Mucosa of rectum (tissue), 2 donors: ENCODE measurements around the gene ANXA6.

Experiments
- H3K27ac ChIP-seq, 2 donors: one replicate each; pipeline ENCODE4 v1.7.0; 2013; ENCODE audit warnings: inconsistent platforms in 2 of 2, low read depth in 2 of 2, low read length in 2 of 2
- H3K27me3 ChIP-seq, 2 donors: one replicate each; pipeline ENCODE4 v1.7.0; 2013; ENCODE audit warnings: low read length in 2 of 2; ENCODE audit not compliant: control insufficient read depth in 2 of 2, insufficient read depth in 2 of 2
- H3K36me3 ChIP-seq, 2 donors: one replicate each; pipeline ENCODE4 v1.7.0; 2013; ENCODE audit warnings: low read length in 2 of 2; ENCODE audit not compliant: control insufficient read depth in 2 of 2, insufficient read depth in 2 of 2
- H3K4me1 ChIP-seq, 2 donors: one replicate each; pipeline ENCODE4 v1.7.0; 2013; ENCODE audit warnings: low read length in 2 of 2, mild to moderate bottlenecking in 1 of 2; ENCODE audit not compliant: control insufficient read depth in 2 of 2, insufficient read depth in 2 of 2
- H3K4me3 ChIP-seq, 2 donors: one replicate each; pipeline ENCODE4 v1.7.0; 2013; ENCODE audit warnings: low read length in 2 of 2
- H3K9ac ChIP-seq, 2 donors: one replicate each; pipeline ENCODE4 v1.7.0; 2013; ENCODE audit warnings: low read length in 2 of 2, low read depth in 1 of 2, mild to moderate bottlenecking in 1 of 2
- H3K9me3 ChIP-seq, 2 donors: one replicate each; pipeline ENCODE4 v1.7.0; 2013; ENCODE audit warnings: low read length in 2 of 2; ENCODE audit not compliant: control insufficient read depth in 2 of 2
- donor health status: healthy.
- donor health status: Normal muscosa, but diverticular disease.

ANXA6 gene

GRCh38 chr5:151079838-151080612, 77.6 kb downstream of the ANXA6 start:
- Histone ChIP-seq H3K9me3 (no peaks in the 10 kb centered on the region), H3K4me1 (peaks cover 53 to 65% of the 10 kb centered on the region in 2 donors), H3K9ac (peak overlapping the region; percentile 86 to 99), H3K27ac (peak overlapping the region; percentile 99), H3K4me3 (peak overlapping the region; percentile 88 to 96), H3K36me3 (peaks cover 7 to 11% of the 10 kb centered on the region in 2 donors), H3K27me3 (no peaks in the 10 kb centered on the region)

DNA sequence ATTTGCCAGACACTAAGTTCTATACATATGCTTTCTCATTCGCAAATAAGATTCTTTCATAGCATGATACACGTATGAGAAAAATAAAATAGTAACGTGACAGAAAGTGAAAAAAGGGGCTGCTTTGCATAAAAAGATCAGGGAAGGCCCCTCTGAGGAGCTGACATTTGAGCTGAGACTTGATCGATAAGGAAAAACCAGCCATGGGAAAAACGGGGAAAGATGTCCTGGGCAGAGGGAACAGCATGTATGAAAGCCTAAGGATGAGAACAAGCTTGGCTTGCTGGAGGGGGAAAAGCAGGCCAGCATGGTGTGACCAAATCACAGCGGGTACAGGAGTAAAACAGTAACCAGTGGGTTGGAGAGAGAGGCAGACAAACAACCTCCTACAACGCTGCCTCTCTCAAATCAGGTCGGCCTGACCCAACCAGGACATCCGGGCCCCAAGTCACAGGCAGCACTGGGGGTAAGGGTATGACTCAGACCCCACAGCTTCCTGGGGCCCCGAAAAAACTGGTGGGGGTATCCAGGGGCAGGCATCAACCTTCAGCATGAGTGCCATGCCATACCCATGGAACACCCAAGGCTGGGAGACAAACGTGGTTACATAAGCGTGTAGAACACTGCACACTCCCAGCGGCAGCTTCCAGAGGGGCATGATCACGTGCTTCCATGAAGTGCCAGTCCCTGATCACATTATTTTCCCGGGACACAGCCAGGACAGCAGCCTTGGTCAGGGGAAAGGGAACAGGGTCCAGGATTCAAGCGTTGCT, 78.9 kb downstream of the ANXA6 start:
- H3K27me3 ChIP-seq, result no peaks in the 10 kb centered on the region
- no peaks in the 10 kb centered on the region for H3K9me3 ChIP-seq
- peaks cover 45 to 55% of the 10 kb centered on the region in 2 donors for H3K4me1 ChIP-seq
- H3K27ac ChIP-seq, result peak overlapping the region; percentile 25 to 54
- peaks cover 7 to 15% of the 10 kb centered on the region in 2 donors for H3K36me3 ChIP-seq
- H3K9ac ChIP-seq, result peak overlapping the region in 1 of 2 donors; percentile 52
- H3K4me3 ChIP-seq, result peak overlapping the region; percentile 13 to 96

GRCh38 chr5:151077967-151078366, 79.6 kb downstream of the ANXA6 start:
- peaks cover 39 to 49% of the 10 kb centered on the region in 2 donors for H3K4me1 ChIP-seq
- H3K9me3 ChIP-seq, result no peaks in the 10 kb centered on the region
- H3K9ac ChIP-seq, result peak overlapping the region in 1 of 2 donors; percentile 26
- H3K36me3 ChIP-seq, result peaks cover 7 to 15% of the 10 kb centered on the region in 2 donors
- peak overlapping the region in 1 of 2 donors; percentile 5 for H3K27ac ChIP-seq
- H3K27me3 ChIP-seq, result no peaks in the 10 kb centered on the region
- peak overlapping the region in 1 of 2 donors; percentile 96 for H3K4me3 ChIP-seq

- Histone ChIP-seq H3K9me3 (no peaks in the 10 kb centered on the region), H3K4me1 (peaks cover 34 to 44% of the 10 kb centered on the region in 2 donors), H3K9ac (no peak overlapping the region), H3K4me3 (no peak overlapping the region), H3K27ac (no peak overlapping the region), H3K36me3 (peaks cover 7 to 15% of the 10 kb centered on the region in 2 donors), H3K27me3 (no peaks in the 10 kb centered on the region)
Measured at GRCh38 chr5:151077419-151077818, 80.2 kb downstream of the ANXA6 start.

GRCh38 chr5:151076616-151077015, 81.0 kb downstream of the ANXA6 start:
- H3K4me1 ChIP-seq, result peaks cover 30 to 43% of the 10 kb centered on the region in 2 donors
- H3K27ac ChIP-seq, result peak overlapping the region in 1 of 2 donors; percentile 81
- H3K27me3 ChIP-seq, result no peaks in the 10 kb centered on the region
- H3K9me3 ChIP-seq, result no peaks in the 10 kb centered on the region
- no peak overlapping the region for H3K4me3 ChIP-seq
- no peak overlapping the region for H3K9ac ChIP-seq
- peaks cover 8 to 18% of the 10 kb centered on the region in 2 donors for H3K36me3 ChIP-seq

DNA sequence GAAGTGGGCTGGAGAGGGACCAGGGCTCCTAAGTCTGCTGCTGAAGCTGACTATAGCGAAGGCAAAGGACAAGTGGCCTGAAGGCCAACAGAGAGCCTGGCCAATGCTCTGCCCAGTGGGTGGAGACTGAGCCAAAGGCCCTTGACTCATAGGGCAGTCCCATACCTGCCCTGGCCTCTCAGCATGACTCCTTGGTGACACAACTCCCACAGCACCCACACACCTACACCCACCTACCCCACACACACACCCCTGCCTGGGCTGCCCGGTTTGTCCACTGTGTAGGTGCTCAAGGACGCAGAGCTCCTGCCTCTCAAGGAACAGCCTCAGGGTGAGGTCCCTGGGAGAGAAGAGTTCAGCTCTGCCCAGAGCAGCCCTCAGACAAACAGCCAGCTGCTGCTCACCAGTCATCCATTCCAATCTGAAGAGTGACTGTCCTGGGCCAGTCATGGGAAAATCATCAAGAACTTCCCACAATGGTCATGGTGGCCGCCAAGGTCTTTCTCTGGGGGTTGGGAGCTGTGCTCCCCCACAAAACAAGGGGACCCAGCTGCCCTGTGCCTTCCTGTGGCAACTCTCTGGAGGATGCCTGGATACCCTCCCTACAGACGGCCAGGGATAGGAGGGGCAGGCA, 81.8 kb downstream of the ANXA6 start:
- Histone ChIP-seq H3K4me1 (peaks cover 28 to 41% of the 10 kb centered on the region in 2 donors), H3K9me3 (no peaks in the 10 kb centered on the region), H3K27ac (peak overlapping the region; percentile 68 to 81), H3K4me3 (no peak overlapping the region), H3K9ac (peak overlapping the region; percentile 20 to 31), H3K27me3 (no peaks in the 10 kb centered on the region), H3K36me3 (peaks cover 13 to 21% of the 10 kb centered on the region in 2 donors)

DNA sequence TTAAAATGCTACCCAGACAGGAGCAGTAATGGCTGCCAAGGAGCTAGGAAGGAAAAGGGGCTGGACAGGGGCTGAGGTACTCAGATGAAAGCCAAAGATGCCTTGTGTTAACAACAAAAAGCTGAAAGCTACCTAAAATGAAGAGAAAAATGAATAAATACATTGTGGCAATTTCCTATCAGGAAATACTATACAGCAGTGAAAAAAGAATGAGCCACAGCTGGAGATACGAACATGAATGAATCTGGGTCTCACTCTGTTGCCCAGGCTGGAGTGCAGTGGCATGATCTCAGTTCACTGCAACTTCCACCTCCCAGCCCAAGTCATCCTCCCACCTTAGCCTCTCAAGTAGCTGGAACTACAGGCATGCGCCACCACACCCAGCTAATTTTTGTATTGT, 83.0 kb downstream of the ANXA6 start:
- Histone ChIP-seq H3K9ac (no peak overlapping the region), H3K9me3 (no peaks in the 10 kb centered on the region), H3K27me3 (no peaks in the 10 kb centered on the region), H3K36me3 (peaks cover 19 to 27% of the 10 kb centered on the region in 2 donors), H3K4me3 (no peak overlapping the region), H3K27ac (no peak overlapping the region), H3K4me1 (peaks cover 27 to 40% of the 10 kb centered on the region in 2 donors)

GRCh38 chr5:151073280-151073679, 84.3 kb downstream of the ANXA6 start:
- Histone ChIP-seq H3K36me3 (peaks cover 19 to 30% of the 10 kb centered on the region in 2 donors), H3K9ac (no peak overlapping the region), H3K27ac (no peak overlapping the region), H3K27me3 (no peaks in the 10 kb centered on the region), H3K4me3 (no peak overlapping the region), H3K9me3 (no peaks in the 10 kb centered on the region), H3K4me1 (peaks cover 29 to 41% of the 10 kb centered on the region in 2 donors)

- peaks cover 29 to 44% of the 10 kb centered on the region in 2 donors for H3K4me1 ChIP-seq
Measured at GRCh38 chr5:151072630-151073025, 85.0 kb downstream of the ANXA6 start.

More at GRCh38 chr5:151072630-151073025, 85.0 kb downstream of the ANXA6 start:
- H3K27ac ChIP-seq, result peak overlapping the region; percentile 43 to 68
- peaks cover 19 to 31% of the 10 kb centered on the region in 2 donors for H3K36me3 ChIP-seq
- no peak overlapping the region for H3K9ac ChIP-seq
- H3K27me3 ChIP-seq, result no peaks in the 10 kb centered on the region
- H3K4me3 ChIP-seq, result no peak overlapping the region
- no peaks in the 10 kb centered on the region for H3K9me3 ChIP-seq
